Activated naive CD4-positive, alpha-beta T cell treated with anti-CD3 and anti-CD28 coated beads, Interleukin-2, amount 50 U/mL, for 72 hours (primary cell): Measurements from ENCODE around the gene MINDY1. TPM values are rescaled to one million over a fixed set of nuclear protein-coding genes. Genes with fewer than 3 reads are reported as not detected.

ENCODE experiments used
- ATAC-seq, 2 donors: fragments of 150-1000 bp; cut with Tn5 transposase; 2 replicates each; pipeline ENCODE4 v1.10.0; 2021; ENCODE audit warnings: mild to moderate bottlenecking in 2 of 2, moderate library complexity in 2 of 2
- DNase-seq, 2 donors: peaks; one replicate each; pipeline ENCODE4 v3.0.0; 2021 to 2022; ENCODE audit warnings: low spot score in 2 of 2
- H3K27ac Mint-ChIP-seq, 2 donors: one replicate each; pipeline ENCODE4 v1.8.0; 2022; ENCODE audit warnings: mild to moderate bottlenecking in 2 of 2, mixed read lengths in 2 of 2
- H3K36me3 Mint-ChIP-seq, 2 donors: one replicate each; pipeline ENCODE4 v1.8.0; 2022; ENCODE audit warnings: mixed read lengths in 2 of 2
- H3K9me3 Mint-ChIP-seq, 2 donors: one replicate each; pipeline ENCODE4 v1.8.0; 2022; ENCODE audit warnings: mixed read lengths in 2 of 2
- total RNA-seq, 2 donors: library from RNA; stranded (reverse); gene quantifications; one replicate each; pipeline ENCODE4 v1.2.3, GENCODE V29; 2022

The MINDY1 gene
- total RNA-seq, 2 donors from 2014 or later, result 23.3 to 32.3 TPM

GRCh38 chr1:150976879-150977694, 29.6 kb downstream of the MINDY1 start:
- DNase-seq, result peak; percentile 53 to 85
- peak; percentile 27 to 78 for ATAC-seq
- peaks cover 17% of the 10 kb centered on the region in 2 donors for H3K36me3 Mint-ChIP-seq
- peak overlapping the region; percentile 75 to 83 for H3K27ac Mint-ChIP-seq
- no peaks in the 10 kb centered on the region for H3K9me3 Mint-ChIP-seq

GRCh38 chr1:150976401-150976821, 30.3 kb downstream of the MINDY1 start:
- peak overlapping the region in 1 of 2 donors; percentile 75 for H3K27ac Mint-ChIP-seq
- no peaks in the 10 kb centered on the region for H3K9me3 Mint-ChIP-seq
- ATAC-seq (no peak), DNase-seq (no peak)
- peaks cover 17% of the 10 kb centered on the region in 2 donors for H3K36me3 Mint-ChIP-seq

GRCh38 chr1:150974580-150975478, 31.9 kb downstream of the MINDY1 start, which contains the start of gene CERS2:
CERS2 (minus strand) TSS chr1:150974835; CDS start chr1:150969090, 5,745 bp downstream.
- peak; percentile 62 to 77 for DNase-seq
- Mint-ChIP-seq H3K27ac (peak within 1 kb of the TSS; percentile 88 to 96), H3K36me3 (peaks cover 17% of the 10 kb centered on the region in 2 donors), H3K9me3 (no peaks in the 10 kb centered on the region)
- peak; percentile 47 to 69 for ATAC-seq

GRCh38 chr1:150973836-150974579, 32.7 kb downstream of the MINDY1 start:
- Mint-ChIP-seq H3K36me3 (peaks cover 17% of the 10 kb centered on the region in 2 donors), H3K9me3 (no peaks in the 10 kb centered on the region), H3K27ac (peak overlapping the region; percentile 88 to 96)
- peak; percentile 40 to 41 for ATAC-seq
- peak; percentile 57 to 64 for DNase-seq

GRCh38 chr1:150973258-150973835, 33.4 kb downstream of the MINDY1 start:
- DNase-seq (peak in 1 of 2 donors; percentile 67), ATAC-seq (peak; percentile 10)
- Mint-ChIP-seq H3K9me3 (no peaks in the 10 kb centered on the region), H3K27ac (peak overlapping the region; percentile 88 to 96), H3K36me3 (peaks cover 17 to 18% of the 10 kb centered on the region in 2 donors)

GRCh38 chr1:150972417-150972940, 34.2 kb downstream of the MINDY1 start:
- DNase-seq (no peak), ATAC-seq (no peak)
- Mint-ChIP-seq H3K36me3 (peaks cover 17 to 26% of the 10 kb centered on the region in 2 donors), H3K27ac (peak overlapping the region; percentile 88 to 96), H3K9me3 (no peaks in the 10 kb centered on the region)

- peaks cover 17 to 32% of the 10 kb centered on the region in 2 donors for H3K36me3 Mint-ChIP-seq
- DNase-seq (no peak), ATAC-seq (no peak)
- no peaks in the 10 kb centered on the region for H3K9me3 Mint-ChIP-seq
- peak overlapping the region; percentile 88 to 96 for H3K27ac Mint-ChIP-seq
Measured at GRCh38 chr1:150971583-150972416, 34.9 kb downstream of the MINDY1 start.

GRCh38 chr1:150970808-150971582, 35.7 kb downstream of the MINDY1 start:
- ATAC-seq (no peak), DNase-seq (no peak)
- no peaks in the 10 kb centered on the region for H3K9me3 Mint-ChIP-seq
- H3K36me3 Mint-ChIP-seq, result peaks cover 17 to 32% of the 10 kb centered on the region in 2 donors
- H3K27ac Mint-ChIP-seq, result peak overlapping the region; percentile 88 to 89

- peaks cover 17 to 35% of the 10 kb centered on the region in 2 donors for H3K36me3 Mint-ChIP-seq
- H3K27ac Mint-ChIP-seq, result peak overlapping the region in 1 of 2 donors; percentile 65
- no peak for ATAC-seq
Measured at GRCh38 chr1:150969626-150970025, 37.1 kb downstream of the MINDY1 start.

GRCh38 chr1:150968491-150968890, 38.2 kb downstream of the MINDY1 start:
- Mint-ChIP-seq H3K27ac (no peak overlapping the region), H3K36me3 (peaks cover 13 to 35% of the 10 kb centered on the region in 2 donors), H3K9me3 (no peaks in the 10 kb centered on the region)
- DNase-seq (no peak), ATAC-seq (no peak)

More at GRCh38 chr1:150969626-150970025, 37.1 kb downstream of the MINDY1 start:
- no peaks in the 10 kb centered on the region for H3K9me3 Mint-ChIP-seq
- DNase-seq, result no peak

GRCh38 chr1:150967936-150968335, 38.8 kb downstream of the MINDY1 start:
- Mint-ChIP-seq H3K9me3 (no peaks in the 10 kb centered on the region), H3K27ac (peak overlapping the region in 1 of 2 donors; percentile 61), H3K36me3 (peaks cover 8 to 30% of the 10 kb centered on the region in 2 donors)
- DNase-seq (no peak), ATAC-seq (no peak)

GRCh38 chr1:150966011-150966410, 40.7 kb downstream of the MINDY1 start:
- Mint-ChIP-seq H3K36me3 (peaks cover 0 to 34% of the 10 kb centered on the region in 2 donors), H3K27ac (peak overlapping the region in 1 of 2 donors; percentile 84)
- ATAC-seq, result no peak

GRCh38 chr1:150965605-150966004, 41.1 kb downstream of the MINDY1 start:
- Mint-ChIP-seq H3K9me3 (no peaks in the 10 kb centered on the region), H3K27ac (peak overlapping the region in 1 of 2 donors; percentile 79), H3K36me3 (peaks cover 0 to 34% of the 10 kb centered on the region in 2 donors)
- DNase-seq (no peak), ATAC-seq (no peak)

More at GRCh38 chr1:150966011-150966410, 40.7 kb downstream of the MINDY1 start:
- no peaks in the 10 kb centered on the region for H3K9me3 Mint-ChIP-seq
- no peak for DNase-seq

- Mint-ChIP-seq H3K36me3 (peaks cover 6 to 40% of the 10 kb centered on the region in 2 donors), H3K9me3 (no peaks in the 10 kb centered on the region)
- no peak for ATAC-seq
Measured at GRCh38 chr1:150964164-150964489, 42.6 kb downstream of the MINDY1 start.

More at GRCh38 chr1:150964164-150964489, 42.6 kb downstream of the MINDY1 start:
- H3K27ac Mint-ChIP-seq, result peak overlapping the region; percentile 4 to 64
- no peak for DNase-seq
